ENCODE data around the gene IL22RA2.
A peak's percentile ranks its signal among the peaks of the same experiment; 100 is the strongest.

- peak in 2 of 3 experiments; percentile 30 to 64 for TF ChIP-seq CTCF (optimal IDR thresholded peaks at IDR 0.05 in 1 of 3, IDR thresholded peaks at IDR 0.05 in 1 of 3, conservative IDR thresholded peaks at IDR 0.05 in 1 of 3; ENCODE audit: extremely low read depth in 1 of 3, insufficient read depth in 2 of 3, low read length in 3 of 3)
- no peak for TF ChIP-seq EZH2 (IDR thresholded peaks at IDR 0.05; ENCODE audit: low read length)
Measured at GRCh38 chr6:137133122-137133521, 40.3 kb downstream of the IL22RA2 start.
